Testis (tissue), 3 donors: ENCODE data around the gene ARHGEF39. TPM values are rescaled to one million over a fixed set of nuclear protein-coding genes. Genes with fewer than 3 reads are reported as not detected.

ENCODE experiments used
- DNase-seq: peaks from one replicate; pipeline ENCODE4 v3.0.0-alpha.2; 2019
- H3K27ac ChIP-seq, 2 donors: fragments of 200-600 bp; sonication (generic); one replicate each; pipeline ENCODE4 v1.5.1; 2019
- H3K27me3 ChIP-seq: fragments of 200-600 bp; sonication (generic); one replicate; pipeline ENCODE4 v1.5.1; 2019
- H3K36me3 ChIP-seq: fragments of 200-600 bp; sonication (generic); one replicate; pipeline ENCODE4 v1.5.1; 2017; ENCODE audit warnings: low read depth; ENCODE audit errors: missing control alignments
- H3K4me1 ChIP-seq: fragments of 200-600 bp; sonication (generic); one replicate; pipeline ENCODE4 v1.5.1; 2019
- H3K4me3 ChIP-seq, 2 donors: fragments of 200-600 bp; sonication (generic); one replicate each; pipeline ENCODE4 v1.5.1; 2017 to 2019
- H3K9me3 ChIP-seq: fragments of 200-600 bp; sonication (generic); one replicate; pipeline ENCODE4 v1.5.1; 2017
- CTCF ChIP-seq, 3 experiments: fragments of 450-650 bp in 2 of 3; fragments of 200-600 bp in 1 of 3; sonication (generic) in 1 of 3; IDR thresholded peaks; one replicate each; pipeline ENCODE4 v1.5.1; 2016 to 2019; ENCODE audit warnings: antibody characterized with exemption in 3 of 3, mild to moderate bottlenecking in 2 of 3, moderate library complexity in 1 of 3
- POLR2A ChIP-seq: fragments of 450-650 bp; IDR thresholded peaks from one replicate; pipeline ENCODE4 v1.6.1; 2017; ENCODE audit warnings: antibody characterized with exemption, mild to moderate bottlenecking, moderate library complexity
- WGBS, 2 donors: methylation state at CpG; one replicate each; pipeline ENCODE4 v1.1.5; 2018; 5-methylcytosine and 5-hydroxymethylcytosine counted together
- intact Hi-C: fragments of 100-400 bp; cut with DNase I; formaldehyde crosslinking; loops from one replicate; pipeline ENCODE4 v1.15.1; 2023; ENCODE audit warnings: low total_unique reads
- polyA plus RNA-seq: library from polyadenylated mRNA; stranded (reverse); fragments of 350-450 nt; fragmentation: Illumina TruSeq; extraction: RNeasy Lipid Tissue Mini Kit (QIAGEN cat#74804); gene quantifications from one replicate; pipeline ENCODE4 v1.2.3, GENCODE V29; 2014; ENCODE audit warnings: low read depth, low replicate concordance; ENCODE audit not compliant: insufficient read depth
- total RNA-seq, 2 donors: library from RNA; depleted of rRNA; stranded (reverse); fragments of >200 nt; gene quantifications; one replicate each; pipeline ENCODE4 v1.2.3, GENCODE V29; 2016

Gene ARHGEF39
- total and polyA plus RNA-seq, 3 donors from 2014 or later: 2.2 to 7.0 (median 6.5) TPM

- TF ChIP-seq CTCF (IDR thresholded peaks at IDR 0.05) (no peak), POLR2A (no peak)
- no peak overlapping the region for H3K4me3 ChIP-seq
- no peaks in the 10 kb centered on the region for H3K36me3 ChIP-seq
- peak; percentile 4 for DNase-seq
- H3K4me1 ChIP-seq: peaks cover 2% of the 10 kb centered on the region
- H3K9me3 ChIP-seq: no peaks in the 10 kb centered on the region
- H3K27ac ChIP-seq: no peak overlapping the region
- no peaks in the 10 kb centered on the region for H3K27me3 ChIP-seq
- intact Hi-C loops: no loop called here
- WGBS, 2 donors: 79 to 84% methylated on average over 7 of the region's 7 CpGs
Observed at GRCh38 chr9:35651956-35652828, 12.8 kb downstream of the ARHGEF39 start.

- H3K4me3 ChIP-seq: no peak within 1 kb of the TSS
- WGBS, 2 donors: 77 to 78% methylated on average over 16 to 22 of the region's 22 CpGs
- no peaks in the 10 kb centered on the region for H3K9me3 ChIP-seq
- H3K27ac ChIP-seq: no peak within 1 kb of the TSS
- H3K27me3 ChIP-seq: no peaks in the 10 kb centered on the region
- TF ChIP-seq CTCF (IDR thresholded peaks at IDR 0.05) (no peak), POLR2A (no peak)
- peaks cover 4% of the 10 kb centered on the region for H3K4me1 ChIP-seq
- DNase-seq: no peak
- no peaks in the 10 kb centered on the region for H3K36me3 ChIP-seq
- intact Hi-C loops: no loop called here
Observed at GRCh38 chr9:35650341-35651158, 14.4 kb downstream of the ARHGEF39 start, which contains the start of gene SIT1. Gene SIT1, minus strand, starts transcription at chr9:35650931. Its CDS starts 78 bp downstream, at chr9:35650853.

GRCh38 chr9:35649431-35650340 lies 15.3 kb downstream of the ARHGEF39 start:
- H3K27me3 ChIP-seq: no peaks in the 10 kb centered on the region
- DNase-seq: no peak
- H3K27ac ChIP-seq: no peak overlapping the region
- H3K9me3 ChIP-seq: no peaks in the 10 kb centered on the region
- WGBS, 2 donors: 73 to 90% methylated on average over 11 to 26 of the region's 26 CpGs
- TF ChIP-seq POLR2A (no peak), CTCF (IDR thresholded peaks at IDR 0.05) (no peak)
- H3K4me3 ChIP-seq: no peak overlapping the region
- H3K36me3 ChIP-seq: no peaks in the 10 kb centered on the region
- intact Hi-C loops: no loop called here
- H3K4me1 ChIP-seq: peaks cover 4% of the 10 kb centered on the region

- DNase-seq: peak; percentile 95
- Histone ChIP-seq H3K36me3 (no peaks in the 10 kb centered on the region), H3K4me1 (peaks cover 4% of the 10 kb centered on the region), H3K27ac (peak overlapping the region; percentile 40 to 75), H3K4me3 (peak overlapping the region; percentile 66 to 68), H3K9me3 (no peaks in the 10 kb centered on the region), H3K27me3 (no peaks in the 10 kb centered on the region)
- 1% methylated on average over 14 to 53 of the region's 58 CpGs for WGBS, 2 donors
- TF ChIP-seq POLR2A (peak; percentile 50), CTCF (IDR thresholded peaks at IDR 0.05) (peak; percentile 92 to 98 (median 94))
- intact Hi-C loops: no loop called here
Observed at GRCh38 chr9:35646533-35647265, 18.3 kb downstream of the ARHGEF39 start.
